ENCODE results near the gene TXNDC2.

TXNDC2 gene

DNA sequence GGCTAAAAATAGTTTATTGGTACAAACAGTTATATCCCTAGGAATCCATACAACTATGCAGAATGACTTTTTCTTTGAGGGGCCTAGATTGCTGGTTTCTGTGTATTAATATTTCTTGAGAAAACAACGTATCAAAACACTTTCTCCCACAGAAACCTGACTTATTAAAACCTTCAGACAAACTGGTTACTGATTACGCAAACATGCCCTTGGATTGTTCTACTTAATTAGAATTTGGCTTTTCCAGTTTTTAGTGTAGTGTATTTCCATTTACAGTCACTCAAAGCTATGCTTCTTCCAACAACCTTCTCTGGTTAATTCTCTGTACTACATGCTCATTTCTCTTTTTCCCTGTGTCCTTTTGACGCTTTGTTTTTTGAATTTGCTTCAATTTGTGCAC is 48.1 kb downstream of the TXNDC2 start:
- DNase-seq (ENCODE audit: low read depth) = no peak

DNA sequence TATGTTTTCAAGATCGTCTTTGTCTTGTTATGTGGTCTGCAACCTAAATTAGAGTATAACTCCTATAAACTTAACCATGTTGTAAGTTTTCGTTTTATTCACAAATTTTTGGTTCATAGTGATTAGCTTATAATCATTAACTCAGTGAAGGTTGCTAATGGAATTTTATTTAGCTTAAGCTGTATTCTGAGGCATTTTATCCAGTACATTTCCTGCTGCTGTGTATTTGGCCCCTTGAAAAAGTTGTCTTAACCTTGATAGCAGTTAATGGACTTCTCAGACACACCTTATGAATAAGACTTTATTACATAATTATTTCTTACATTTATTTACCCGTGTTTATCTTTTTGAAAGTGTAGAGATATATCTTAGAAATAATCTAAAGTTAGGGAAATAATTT is 48.5 kb downstream of the TXNDC2 start:
- no peak for DNase-seq (ENCODE audit: low read depth)

Data from stimulated activated CD4-positive, alpha-beta T cell treated with anti-CD3 and anti-CD28 coated beads, Interleukin-2, amount 100 ng/mL, for 4 hours (primary cell).